HG03064 (cell line): Measurements from ENCODE around the gene ZMYND8.
"Not testable (repeated sequence)": the region's sequence is repeated elsewhere in the genome, so short reads cannot be mapped to it uniquely, and the experiment has no call there.

ENCODE experiments used
- ATAC-seq: cut with Tn5 transposase; IDR thresholded peaks from one replicate; pipeline ENCODE4 v1.9.1; 2021; ENCODE audit warnings: low read depth; ENCODE audit not compliant: unreplicated experiment

The ZMYND8 gene

DNA sequence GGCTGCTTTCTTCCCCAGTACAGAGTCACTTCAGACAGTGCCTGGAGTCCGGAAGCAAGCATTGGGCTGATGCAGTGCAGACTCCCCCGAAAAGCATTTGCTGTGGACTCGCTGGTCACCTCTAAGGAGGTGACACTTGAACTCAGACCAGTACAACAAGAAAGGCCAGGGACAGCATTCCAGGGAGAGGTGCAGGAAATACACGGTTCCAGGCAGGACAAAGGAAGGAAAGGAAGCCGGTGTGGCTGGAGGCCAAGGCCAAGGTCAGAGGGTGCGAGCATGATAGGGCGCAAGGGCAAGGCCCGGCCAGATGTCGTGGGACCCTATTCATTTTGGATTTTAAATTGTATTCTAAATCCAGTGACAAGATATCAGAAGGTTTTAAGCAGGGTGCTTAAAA is 160.9 kb downstream of the ZMYND8 start:
- ATAC-seq: no peak

DNA sequence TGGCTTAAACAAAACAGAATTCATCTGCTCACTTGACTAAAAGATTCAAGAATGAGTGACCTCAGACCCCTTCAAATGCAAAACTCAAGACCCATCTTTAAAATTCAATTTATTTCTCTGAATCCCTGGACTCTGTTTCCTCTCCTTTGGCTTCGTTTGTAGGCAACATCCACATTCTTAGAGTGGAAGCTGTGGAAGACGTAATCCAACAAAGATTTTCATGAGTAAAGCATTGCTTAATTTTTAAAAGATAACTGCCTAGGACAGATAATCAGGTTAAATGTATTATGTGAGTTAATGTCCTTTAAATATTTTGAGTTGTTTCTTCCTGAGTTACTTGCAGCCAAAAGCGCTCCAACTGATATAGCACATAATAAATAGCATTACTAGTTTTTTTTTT is 164.5 kb downstream of the ZMYND8 start:
- ATAC-seq: no peak

DNA sequence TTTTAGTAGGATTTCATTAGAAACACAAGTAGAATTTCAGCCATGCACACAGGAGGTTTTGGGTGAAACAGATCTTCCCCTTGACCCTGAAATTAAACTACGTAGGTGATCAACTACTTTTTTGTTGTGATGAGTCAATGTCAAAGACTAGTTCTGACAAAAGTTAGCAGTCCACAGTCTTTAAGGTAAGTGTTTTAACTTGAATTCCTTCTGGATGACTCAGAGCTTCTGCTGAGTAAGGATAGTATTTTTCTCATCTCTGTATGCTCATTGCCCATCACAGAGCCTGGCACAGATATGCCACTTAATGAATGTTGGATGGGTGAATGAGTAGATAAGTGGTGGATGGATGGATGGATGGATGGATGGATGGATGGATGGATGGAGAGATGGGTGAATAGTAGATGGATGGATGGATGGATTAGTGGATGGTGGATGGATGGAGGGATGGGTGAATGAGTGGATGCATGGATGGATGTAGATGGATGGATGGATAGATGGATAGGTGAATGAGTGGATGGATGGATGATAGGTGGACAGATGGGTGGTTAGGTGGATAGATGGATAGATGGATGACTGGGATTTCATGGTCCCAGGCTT is 165.3 kb downstream of the ZMYND8 start:
- no peak for ATAC-seq

DNA sequence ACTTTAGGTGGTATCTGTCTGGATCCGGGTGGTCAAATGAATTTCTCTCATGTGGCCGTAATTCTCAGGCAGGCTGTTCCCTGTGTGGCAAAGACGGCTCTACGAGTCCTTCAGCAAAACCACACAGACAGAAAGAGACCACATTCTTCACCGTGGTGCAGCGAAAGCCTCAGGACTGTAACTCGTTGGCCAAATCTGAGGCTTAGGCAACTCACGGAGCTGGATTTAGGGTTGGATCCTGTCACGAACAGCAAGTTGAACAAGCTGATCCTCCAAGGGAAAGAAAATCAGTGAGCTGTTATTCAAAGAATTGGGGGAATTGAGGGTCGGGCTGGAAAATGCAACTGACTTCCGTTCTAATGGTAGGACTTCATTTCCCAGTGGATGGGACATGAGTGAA is 167.4 kb downstream of the ZMYND8 start:
- ATAC-seq: no peak

DNA sequence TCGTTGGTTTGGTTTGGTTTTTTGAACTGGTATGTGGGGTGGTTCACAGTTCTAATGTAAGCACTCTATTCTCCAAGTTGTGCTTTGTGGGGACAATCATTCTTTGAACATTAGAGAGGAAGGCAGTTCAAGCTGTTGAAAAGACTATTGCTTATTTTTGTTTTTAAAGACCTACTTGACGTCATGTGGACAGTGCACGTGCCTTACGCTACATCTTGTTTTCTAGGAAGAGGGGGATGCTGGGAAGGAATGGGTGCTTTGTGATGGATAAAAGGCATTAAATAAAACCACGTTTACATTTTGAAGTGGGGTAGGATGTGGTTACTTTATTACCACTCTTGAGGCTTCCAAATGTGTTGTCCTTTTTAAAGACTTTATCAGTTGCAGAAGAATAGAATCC is 168.0 kb downstream of the ZMYND8 start:
- no peak for ATAC-seq

DNA sequence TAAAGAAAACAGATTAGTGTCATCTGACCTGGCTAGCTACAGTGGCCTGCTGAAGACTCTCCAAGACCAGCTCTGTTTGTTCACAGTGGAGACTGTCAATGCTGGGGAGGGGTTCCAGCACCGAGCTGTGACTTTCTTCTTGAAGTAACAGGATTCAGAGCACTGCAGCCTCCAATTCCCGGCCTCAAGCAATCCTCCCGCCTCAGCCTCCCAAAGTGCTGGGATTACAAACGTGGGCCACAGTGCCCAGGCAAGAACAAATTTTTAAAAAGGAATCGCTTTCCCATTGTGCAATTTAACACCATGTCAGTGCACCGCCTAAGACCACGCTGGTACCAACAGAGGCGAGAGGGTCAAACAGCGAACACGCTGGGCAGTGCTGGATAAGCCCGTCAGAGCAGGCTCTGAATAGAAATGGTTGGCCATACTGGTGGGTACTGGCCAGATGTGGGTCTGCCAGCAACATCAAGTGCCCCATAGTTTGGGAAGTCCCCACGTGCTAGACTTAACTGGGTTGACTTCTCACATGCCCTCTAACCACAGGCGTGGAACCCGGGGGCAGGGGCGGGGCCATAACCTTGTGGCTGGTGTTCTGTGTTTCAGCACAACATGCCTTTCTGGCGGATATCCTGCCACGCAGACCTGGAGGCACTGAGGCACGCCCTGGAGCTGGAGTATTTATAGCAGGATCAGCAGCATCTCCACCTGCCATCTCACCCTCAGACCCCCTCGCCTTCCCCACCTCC is 168.9 kb downstream of the ZMYND8 start:
- no peak for ATAC-seq

DNA sequence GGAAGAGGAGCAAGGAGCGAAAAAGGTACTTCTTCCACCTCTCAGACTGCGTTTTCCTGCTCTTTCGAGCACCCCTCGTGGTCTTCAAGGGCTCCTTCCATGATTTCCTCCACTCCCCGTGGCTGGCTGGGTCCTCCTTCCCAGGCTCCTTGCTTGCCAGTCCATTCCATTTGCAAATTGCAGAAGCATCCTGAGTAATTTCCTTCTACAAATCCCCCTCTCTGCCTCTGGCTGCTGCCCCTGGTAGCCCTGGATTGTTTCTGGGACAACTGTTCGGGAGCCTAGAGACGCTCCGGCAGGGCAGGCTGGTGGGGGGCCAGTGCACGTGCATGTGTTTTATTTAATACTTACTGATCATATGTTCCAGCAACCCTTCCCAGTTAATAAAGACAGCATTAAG is 173.1 kb downstream of the ZMYND8 start:
- no peak for ATAC-seq

DNA sequence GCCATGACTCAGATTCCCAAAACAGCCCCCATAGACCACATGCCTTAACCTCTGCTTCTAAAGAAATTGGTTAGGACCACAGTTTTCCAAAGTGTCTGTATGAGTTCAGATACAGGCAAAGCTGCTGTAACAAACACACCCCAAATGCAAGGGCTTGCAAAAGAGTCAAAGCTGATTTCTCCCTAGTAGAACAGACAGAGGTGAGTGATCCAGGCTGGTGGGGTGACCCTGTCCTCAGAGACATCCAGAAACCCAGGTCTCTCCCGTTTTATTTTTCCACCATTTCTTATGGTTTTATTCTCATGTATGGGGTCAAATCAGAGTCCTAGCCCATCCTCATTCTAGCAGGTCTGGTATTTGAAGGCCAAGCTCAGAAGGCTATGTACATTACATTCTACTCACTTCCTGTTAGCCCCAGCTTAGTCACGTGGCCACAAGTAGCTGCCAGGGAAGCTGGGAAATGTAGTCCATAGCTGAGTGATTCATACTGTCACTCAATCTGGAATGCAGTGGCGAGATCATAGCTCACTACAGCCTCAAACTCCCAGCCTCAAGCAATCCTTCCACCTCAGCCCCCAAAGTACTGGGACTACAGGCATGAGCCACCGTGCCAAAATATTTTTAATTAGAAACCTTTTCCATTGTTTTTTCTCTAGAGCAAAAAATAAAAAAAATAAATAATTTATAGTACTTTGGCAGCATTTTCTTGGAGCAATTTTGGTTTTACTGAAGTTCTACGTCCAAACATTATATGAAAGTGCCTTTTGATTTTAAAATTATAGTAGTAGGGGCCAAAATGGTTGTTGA is 175.2 kb downstream of the ZMYND8 start:
- no peak for ATAC-seq

DNA sequence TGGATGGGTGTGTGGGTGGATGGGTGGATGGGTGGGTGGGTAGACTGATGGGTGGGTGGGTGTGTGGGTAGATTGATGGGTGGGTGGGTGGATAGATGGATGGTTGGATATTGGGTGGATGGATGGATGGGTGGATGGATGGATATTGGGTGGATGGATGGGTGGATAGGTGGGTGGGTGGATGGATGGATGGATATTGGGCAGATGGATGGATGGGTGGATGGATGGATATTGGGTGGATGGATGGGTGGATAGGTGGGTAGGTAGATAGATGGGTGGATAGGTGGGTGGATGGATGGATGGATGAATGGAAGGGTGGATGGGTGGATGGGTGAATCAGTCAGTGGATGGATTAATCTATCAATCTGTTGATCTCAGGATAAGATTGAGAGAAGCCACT is 177.2 kb downstream of the ZMYND8 start:
- ATAC-seq: no peak

DNA sequence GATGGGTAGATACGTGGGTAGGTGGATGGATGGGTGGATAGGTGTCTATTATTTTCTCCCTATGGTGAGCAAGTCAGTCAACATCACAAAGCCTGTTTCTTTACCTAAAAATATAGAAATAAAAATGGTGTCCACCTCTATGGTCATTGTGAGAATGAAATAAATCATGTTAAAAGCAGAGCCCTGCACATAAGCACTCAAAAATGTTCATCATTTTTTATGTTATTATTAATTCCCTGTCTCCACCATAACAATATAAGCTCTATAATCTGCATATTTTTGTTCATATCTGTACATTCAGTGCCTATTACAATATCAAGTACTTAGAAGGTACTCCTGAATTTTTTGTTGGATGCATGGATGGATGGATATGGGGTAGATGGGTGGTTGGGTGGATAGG is 177.6 kb downstream of the ZMYND8 start:
- no peak for ATAC-seq

DNA sequence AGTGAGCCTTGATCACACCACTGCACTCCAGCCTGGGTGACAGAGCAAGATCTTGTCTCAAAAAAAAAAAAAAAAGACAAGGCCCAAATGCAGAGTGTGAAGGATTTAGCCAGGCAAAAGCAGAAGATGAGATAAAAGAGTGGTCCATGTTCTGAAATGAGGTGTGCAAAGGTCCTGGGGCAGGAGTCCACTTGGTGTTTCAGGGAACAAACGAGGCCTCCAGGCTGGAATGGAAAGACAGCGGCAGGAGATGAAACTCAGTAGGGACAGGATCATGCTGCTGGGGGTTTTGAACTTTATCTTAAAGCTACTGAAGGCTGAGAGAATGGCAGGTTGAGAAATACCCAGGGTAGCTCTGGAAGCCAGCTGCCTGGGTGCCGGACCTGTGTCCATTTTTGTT is 178.2 kb downstream of the ZMYND8 start:
- no peak for ATAC-seq

DNA sequence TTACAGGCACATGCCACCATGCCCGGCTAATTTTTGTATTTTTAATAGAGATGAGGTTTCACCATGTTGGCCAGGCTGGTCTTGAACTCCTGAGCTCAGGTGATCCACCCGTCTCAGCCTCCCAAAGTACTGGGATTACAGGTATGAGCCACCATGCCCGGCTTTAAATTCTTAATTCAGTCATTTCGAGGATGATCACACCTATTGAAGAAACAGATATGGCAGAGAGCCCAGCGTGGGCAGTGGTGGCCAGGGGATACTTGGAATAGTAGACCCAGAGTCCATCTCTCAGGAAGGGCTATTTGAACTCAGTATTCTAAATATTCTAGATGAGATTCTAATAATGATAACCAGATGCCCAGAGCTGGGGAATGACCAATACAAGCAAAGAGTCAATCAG is 180.3 kb downstream of the ZMYND8 start:
- ATAC-seq: not testable (repeated sequence)

DNA sequence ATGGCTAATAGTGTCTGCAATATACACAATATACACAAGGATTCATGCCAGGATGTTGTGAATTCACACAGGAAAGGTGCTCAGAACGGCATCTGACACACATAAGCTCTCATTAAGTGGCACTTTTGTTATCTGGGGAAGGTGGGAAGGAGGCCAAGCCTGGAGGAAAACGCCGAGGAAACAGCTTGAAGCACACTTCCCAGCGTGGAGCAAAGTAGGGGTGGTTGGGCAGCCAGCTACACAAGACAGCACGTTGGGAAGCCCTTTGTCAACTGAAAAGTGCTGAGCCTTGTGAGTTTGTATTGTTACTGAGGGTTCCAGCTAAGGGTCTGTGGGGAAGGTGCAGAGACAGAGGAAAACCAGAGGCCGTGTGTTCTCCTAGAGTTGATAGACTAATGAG is 181.0 kb downstream of the ZMYND8 start:
- ATAC-seq: no peak

DNA sequence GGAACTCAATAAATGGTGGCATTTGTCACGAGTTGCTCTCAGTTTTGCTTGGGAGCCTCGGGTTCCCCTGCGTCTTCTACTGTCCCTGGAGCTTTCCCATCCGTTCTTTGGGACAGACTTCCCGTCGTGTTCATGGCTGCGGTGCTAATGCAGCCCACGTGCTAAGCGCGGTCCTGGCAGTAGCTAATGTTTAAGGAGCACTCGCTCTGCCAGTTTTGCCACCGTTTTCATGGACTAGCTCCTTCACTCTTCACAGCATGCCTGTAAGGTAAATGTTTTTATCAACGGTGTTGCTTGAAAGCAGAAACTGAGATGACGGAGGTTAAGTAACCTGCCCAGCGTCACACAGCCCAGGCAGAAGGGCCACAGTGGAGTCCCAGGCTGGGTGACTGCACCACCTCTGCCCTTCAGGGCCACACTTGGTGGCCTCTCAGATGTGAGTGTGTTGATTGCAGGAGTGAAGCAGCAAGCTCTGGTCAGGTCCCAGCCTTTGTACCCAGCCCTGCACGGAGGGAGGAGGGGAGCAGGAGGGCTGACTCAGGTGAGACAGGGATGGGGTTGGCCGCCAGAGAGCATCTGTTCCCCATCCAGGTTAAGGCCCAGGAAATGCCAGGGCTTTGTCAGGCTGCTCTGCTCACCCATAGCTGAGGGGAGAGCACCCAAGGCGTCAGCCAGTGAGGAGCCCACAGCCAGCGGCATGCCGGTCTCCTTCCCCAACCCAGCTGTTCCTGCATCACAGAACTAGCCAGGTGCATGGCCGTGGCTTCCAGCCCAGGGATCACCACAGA is 181.8 kb downstream of the ZMYND8 start:
- ATAC-seq: no peak

DNA sequence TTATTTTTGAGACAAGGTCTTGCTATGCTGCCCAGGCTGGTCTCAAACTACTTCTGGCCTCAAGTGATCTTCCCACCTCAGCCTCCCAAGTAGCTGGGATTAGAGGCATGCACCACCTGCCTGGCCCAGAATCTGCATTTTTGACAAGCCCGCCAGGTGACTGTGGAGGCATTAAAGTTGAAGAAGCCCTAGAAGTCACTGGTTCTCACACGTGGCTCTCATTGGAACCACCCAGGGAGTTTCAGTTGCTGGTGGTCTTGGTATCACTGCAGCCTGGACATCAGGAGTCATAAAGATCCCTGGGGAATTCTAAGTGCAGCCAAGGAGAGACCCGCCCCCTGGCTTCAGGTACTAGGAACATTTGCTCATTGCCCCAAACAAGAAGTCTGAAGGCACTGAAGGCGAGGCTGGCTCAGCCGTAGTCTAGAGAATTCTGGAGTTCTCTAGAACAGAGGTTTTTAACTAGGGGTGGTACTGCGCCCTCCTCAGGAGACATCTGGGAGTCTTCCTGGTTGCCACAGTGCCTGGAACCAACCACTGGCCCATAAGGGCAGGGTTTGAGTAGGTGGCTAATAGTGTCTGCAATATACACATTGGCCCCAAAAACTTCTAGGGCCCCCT is 182.8 kb downstream of the ZMYND8 start:
- no peak for ATAC-seq

DNA sequence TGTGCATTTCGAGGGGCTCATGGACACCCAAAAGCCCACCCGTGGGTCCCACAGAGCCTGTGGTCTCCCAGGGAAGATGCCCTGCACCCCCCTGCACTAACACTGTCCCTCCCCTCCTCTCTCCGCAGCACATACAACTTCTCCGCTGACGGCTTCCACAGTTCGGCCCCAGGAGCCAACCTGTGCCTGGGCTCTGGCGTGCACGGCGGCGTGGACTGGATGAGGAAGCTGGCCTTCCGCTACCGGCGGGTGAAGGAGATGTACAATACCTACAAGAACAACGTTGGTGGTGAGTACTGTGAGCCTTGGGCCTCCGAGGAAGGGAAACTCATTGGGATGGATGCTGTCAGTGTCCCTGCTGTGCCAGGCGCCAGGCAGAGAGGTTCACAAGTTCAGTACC is 183.9 kb downstream of the ZMYND8 start:
- ATAC-seq: no peak

DNA sequence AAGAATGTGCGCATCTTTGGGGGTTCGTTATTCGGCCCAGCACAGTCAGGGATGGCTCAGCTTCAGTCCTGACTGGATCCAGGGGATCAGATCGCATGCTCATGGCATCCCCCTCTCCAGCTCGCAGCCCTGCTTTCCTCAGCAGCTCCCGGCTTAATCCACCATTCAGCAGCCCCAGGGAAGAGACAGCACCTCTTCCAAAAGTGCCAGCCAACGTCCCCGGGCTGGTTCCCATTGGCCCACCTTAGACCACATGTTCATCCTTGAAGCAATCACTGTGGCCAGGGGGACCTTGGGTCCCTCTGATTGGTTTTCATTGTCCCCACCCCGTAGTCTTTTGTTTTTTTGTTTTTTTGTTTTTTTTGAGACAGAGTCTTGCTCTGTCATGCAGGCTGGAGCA is 188.7 kb downstream of the ZMYND8 start:
- ATAC-seq: no peak

DNA sequence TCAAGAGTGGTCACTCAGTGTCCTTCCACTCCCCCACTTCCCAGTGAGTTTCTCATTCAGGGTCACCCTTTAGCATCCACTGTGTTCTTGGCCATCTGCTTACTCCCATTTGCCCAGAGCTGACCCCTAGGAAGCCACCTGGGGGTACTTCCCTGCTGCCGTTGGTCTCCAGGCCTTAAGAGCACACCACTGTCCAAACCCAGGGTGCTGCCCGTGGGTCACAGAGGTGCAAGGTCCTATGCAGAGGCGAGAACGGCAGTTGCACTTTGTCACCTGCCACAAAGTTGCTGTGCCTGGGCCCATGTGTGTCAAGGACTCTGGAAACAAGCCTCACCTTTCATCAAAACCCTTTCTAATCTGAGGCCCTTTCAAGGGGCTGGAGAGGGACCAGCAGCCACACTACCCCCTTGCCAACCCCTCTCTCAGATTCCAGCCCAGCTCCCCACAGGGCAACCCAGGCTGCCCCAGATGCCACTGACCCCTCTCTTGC is 191.1 kb downstream of the ZMYND8 start:
- no peak for ATAC-seq

DNA sequence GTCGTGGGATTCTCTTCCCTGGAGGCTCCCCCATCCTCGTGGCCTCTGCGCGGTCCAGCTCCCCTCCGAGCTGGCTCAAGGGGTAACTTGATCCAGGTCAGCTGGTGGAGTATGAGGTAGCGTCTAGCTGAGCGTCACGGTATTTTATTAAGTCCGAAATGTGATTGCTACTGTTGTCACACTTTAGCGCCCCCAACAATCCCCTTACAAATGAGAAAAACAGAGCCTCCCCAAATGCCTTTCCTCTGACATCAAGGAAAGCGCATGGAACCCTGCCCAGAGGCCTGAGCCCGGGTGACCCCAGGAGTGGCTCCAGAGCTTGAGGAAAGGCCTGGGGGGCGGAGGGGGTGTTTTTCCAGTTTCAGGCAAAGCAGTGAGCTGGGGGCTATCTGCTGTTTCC is 192.4 kb downstream of the ZMYND8 start:
- ATAC-seq: no peak

DNA sequence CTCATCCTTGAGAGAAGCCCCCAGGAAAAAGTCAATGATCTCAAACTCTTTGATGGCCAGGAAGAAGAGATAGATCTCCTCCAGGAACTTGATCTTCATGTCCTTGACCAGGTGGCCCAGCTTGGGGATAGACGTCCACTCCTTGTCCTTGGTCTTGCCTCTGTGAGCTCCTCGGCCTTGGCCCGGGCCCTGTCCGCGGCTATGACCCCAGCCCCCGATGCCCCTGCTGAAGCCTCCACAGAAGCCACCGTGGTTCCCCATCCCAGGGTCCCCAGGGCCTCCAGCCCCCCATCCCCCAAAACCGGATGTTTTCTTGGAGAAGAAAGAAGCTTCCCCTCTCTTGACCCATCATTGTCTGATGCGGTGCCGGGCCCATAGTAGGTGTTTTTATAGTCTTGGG is 195.1 kb downstream of the ZMYND8 start:
- no peak for ATAC-seq
